ENCODE data around the gene GALC.

The GALC gene

DNA sequence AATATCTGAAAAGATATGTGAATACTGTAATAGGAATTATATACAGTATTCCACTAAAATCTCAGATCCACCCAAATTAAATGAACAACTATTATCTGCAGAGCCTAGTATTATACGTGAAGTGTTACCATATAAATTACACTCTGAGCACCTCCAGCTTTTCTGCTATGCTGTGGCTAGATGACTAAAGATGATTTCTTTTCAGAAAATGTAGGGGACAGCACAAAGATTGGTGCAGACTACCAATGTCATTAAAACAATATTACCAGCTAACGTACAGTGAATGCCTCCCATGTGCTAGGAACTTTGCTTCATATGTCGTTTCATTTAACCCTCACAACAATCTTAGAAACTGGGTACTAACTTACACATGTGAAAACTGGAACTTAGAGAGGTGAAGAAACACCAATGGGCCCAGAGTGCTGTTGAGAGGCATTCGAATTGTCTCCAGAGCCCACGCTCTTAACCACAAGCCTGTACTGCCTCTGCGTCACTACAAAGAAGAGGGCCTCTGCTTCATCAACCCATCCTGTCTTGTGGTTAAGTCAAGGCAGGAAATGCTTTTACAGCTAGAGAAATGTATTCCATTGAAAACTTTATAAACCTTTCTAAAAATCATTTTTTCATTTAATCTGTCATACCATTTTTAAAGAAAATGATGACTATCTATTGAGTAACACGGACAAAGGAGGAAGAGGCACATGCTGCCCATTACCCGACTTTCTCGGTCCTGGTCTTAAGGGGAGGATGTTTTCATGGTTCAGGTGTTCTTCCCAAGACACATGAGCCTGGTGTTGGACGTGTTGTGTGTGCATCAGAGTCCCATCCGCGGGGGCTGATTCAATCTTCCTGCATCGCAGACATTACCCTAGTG is 13.2 kb upstream of the GALC start:
- DNase-seq = peak; percentile 18 to 94 (median 52)

DNA sequence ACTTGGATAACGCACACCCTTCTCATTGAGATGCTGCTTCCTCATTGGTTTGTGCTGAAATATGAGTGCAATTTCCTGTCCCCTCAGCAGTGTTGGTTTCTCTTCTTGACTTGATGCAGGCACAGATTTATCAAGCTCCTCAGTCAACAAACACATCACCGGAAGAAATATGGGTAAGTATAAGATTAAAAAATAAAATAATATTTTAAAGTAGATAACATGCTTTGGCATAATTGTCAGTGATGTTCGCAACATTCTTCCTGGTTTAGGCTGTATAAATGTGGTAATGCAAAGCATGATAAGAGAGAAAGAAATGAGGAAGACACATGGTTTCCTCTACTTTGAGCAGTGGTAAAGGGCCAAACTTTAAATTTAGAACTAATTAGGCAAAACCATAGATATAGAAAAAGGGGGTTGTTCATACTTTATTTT is 12.1 kb upstream of the GALC start, which contains the start of gene GPR65:
TSS of gene GPR65 (plus strand) at position 86 of the 432 bp plus-strand sequence. CDS start 5,713 bp downstream, outside the sequence.
- DNase-seq = peak in 4 of 5 donors; percentile 10 to 89 (median 25)

- no peak for DNase-seq
These were observed 11.6 kb upstream of the GALC start for GRCh38 chr14:88004506-88005036.

DNA sequence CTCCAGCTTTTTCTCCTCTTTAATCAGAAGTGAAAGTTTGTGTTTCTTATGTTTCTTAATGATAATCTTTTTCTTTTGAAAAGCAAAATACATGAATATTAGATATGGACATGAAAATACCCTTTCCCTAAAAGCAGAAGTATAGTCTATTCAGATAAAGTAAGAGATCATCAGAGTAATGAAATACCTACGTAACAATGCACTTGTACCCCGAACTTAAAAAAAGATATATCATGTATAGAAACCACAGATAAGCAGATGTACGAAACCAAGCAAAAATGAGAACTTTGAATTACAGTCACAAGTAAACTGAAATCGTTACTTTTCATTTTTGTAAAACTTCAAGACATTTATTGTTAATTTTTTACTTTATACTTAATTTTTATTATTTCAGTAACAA is 10.4 kb upstream of the GALC start:
- DNase-seq = no peak

DNA sequence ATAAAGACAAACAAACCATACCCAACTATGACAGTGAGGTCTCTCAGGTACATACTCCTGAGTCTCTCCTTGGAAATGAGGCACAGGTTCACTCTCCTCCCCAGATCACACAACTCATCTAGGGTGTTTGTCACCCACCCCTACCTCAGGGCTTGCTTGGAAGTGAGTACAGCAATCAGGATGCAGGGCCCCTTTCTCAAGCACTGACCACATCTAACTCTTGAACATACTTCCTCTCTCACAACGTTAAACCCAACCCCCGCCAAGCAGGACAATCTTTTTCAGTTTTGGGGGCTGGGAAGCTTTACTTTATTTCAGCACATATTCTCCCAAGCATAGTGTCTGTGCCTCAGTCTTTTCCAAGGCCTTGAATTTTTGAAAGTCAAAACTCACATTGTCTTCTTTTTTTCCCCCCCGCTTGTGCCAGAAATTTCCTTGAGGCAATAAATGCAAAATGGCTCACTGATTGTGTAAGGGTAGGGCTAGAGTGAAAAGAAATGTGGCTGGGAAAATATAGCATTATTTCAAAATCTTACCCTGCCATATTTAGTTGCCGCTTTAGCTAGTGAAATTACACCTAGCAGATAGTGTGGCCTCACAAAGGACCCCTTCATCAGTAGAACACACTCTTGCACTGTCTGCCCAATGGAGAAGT is 9.6 kb upstream of the GALC start:
- DNase-seq = peak in 1 of 5 donors; percentile 26

DNA sequence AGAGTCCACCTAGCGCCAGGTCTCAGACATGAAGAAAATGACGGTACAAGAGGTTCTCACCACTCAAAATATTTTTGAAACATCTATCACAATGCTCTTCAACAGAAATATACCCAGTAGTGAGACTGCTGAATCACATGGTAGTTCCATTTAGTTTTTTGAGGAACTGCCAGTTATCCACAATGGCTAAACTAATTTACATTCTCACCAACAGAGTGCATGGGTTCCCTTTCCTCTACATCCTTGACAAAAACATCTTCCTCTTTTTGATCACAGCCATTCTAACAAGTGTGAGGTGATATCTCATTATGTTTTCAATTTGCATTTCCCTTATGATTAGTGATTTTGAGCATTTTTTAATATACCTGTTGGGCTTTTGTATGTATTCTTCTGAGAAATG is 6.3 kb upstream of the GALC start:
- DNase-seq = no peak

GRCh38 chr14:87998482-87998881 is 5.5 kb upstream of the GALC start:
- DNase-seq = no peak

GRCh38 chr14:87996291-87996592 is 3.3 kb upstream of the GALC start:
- DNase-seq = no peak

DNA sequence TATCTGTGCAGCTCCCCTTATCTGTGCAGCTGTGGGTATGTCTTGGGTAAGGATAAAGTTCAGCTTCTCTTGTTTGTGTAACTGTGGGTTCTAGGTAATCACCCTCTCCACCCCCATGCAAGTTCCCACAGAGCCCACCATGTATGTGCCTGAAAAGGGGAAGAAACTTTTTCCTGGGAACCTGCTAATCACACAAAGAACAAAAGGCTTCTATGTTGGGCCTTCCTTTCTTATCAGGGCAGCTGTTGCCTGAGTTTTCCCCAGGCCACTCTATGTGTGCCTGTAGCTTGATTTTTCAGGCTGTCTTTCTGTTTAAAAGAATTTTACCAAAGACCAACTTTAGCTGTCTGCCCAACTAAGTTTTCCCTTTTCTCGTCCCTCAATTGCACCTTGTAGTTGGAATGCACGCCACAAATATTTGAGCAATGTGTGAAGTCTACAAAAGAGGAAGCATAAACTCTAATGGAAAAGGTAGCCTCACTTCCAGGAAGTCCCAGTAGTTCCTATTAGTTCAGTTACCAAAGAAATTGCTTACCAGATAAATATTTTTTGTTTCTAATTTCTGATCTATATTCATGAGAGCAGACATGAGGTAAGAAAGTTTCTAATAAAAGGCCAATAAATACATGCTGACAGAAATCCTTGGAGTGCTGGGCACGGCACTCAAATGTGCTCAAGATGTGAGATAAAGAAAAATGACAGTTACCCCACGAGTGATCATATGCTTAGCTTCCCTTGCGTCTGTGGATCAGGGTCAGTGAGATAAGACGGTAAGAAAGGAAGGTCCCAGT is 2.7 kb upstream of the GALC start:
- DNase-seq = no peak

GRCh38 chr14:87994974-87995373 is 2.0 kb upstream of the GALC start:
- DNase-seq = peak in 1 of 5 donors; percentile 74

GRCh38 chr14:87992346-87992717 is 650 bp downstream of the GALC start:
- DNase-seq = peak in 1 of 5 donors; percentile 3

- no peak for DNase-seq
These were observed 2.3 kb downstream of the GALC start for GRCh38 chr14:87990682-87991081.

DNA sequence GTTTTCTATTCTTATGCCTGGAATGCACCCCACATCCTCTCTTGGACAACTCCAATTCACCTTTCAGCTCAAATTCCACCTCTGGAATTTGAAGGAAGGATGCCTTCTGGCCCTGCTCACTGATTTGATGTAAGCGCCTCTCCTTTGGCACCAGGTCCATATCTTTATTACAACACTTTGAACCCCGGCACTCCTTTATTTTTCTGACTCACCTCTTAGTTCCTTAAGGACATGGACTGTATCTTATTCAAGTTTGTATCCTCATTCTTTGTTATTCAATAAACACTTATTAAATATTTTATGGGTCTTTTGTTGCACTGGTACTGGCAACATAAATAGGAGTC is 3.1 kb downstream of the GALC start:
- DNase-seq = no peak

- DNase-seq = no peak
These were observed 3.6 kb downstream of the GALC start for GRCh38 chr14:87989221-87989955.

GRCh38 chr14:87979689-87980088 is 13.3 kb downstream of the GALC start:
- no peak for DNase-seq

GRCh38 chr14:87975636-87976035 is 17.3 kb downstream of the GALC start:
- no peak for DNase-seq

DNA sequence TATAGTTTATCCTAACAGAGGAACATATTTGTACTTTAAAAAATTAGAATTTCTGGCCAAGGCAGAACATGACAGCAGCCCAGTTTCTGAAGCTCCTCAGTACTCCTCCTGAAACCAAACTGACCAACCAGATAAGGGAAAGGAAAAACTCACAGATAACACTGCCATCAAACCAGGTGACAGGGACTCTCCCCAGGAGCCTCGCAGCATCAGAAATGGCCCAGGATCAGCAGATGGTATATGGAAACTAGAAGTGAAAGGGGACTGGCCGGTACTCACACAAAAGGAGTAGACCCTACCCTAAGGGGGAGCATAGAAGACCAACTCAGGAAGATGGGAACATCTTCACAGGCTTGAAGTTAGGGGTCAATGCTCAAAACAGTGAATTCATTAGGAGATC is 22.0 kb downstream of the GALC start:
- DNase-seq = no peak

- no peak for DNase-seq
These were observed 25.5 kb downstream of the GALC start for GRCh38 chr14:87967496-87967895.

GRCh38 chr14:87966816-87967215 is 26.2 kb downstream of the GALC start:
- DNase-seq = no peak

GRCh38 chr14:87961246-87961645 is 31.7 kb downstream of the GALC start:
- no peak for DNase-seq

GRCh38 chr14:87960013-87960787 is 32.8 kb downstream of the GALC start:
- DNase-seq = no peak

GRCh38 chr14:87955501-87955900 is 37.5 kb downstream of the GALC start:
- no peak for DNase-seq

Data from T-helper 1 cell (primary cell).